ENCODE data around the gene ZNF581. TPM values are rescaled to one million over a fixed set of nuclear protein-coding genes. Genes with fewer than 3 reads are reported as not detected.

The ZNF581 gene
- total RNA-seq, 1 experiment from 2014 or later, result 37.1 TPM

DNA sequence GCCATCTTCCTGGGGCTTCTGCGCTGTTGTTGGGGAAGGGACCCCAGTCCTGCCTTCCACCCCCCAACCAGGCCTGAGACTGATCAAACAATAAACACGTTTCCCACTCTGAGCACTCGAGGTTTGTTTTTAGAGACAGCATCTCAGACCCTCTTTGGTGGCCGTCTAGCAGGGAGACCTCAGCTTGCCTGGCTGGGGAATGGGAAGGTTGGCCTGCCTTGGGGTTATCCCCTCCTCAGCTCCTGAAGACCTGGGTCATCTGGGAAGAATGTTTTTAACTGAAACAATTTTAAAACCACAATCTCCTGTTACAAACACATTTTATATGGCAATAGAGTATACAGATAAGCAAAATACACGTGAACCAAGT lies 2.0 kb downstream of the ZNF581 start:
- H3K36me3 ChIP-seq (ENCODE audit: insufficient read depth, low read length, poor library complexity, severe bottlenecking), result peaks cover 14% of the 10 kb centered on the region
- DNase-seq (ENCODE audit: low spot score), result no peak
- no peaks in the 10 kb centered on the region for H3K9me3 ChIP-seq (ENCODE audit: low read depth, low read length, poor library complexity, severe bottlenecking)
- ChIA-PET POLR2A (ENCODE audit: low non-redundant PET) (no interaction called here), CTCF (no interaction called here)
- no peak overlapping the region for H3K27ac ChIP-seq (ENCODE audit: low read depth, low read length, poor library complexity, severe bottlenecking)
- no peak overlapping the region for H3K4me3 ChIP-seq (ENCODE audit: low read depth, low read length, poor library complexity, severe bottlenecking)
- intact Hi-C loops (cut with micrococcal nuclease; ENCODE audit: unreplicated experiment), result no loop called here
- no peaks in the 10 kb centered on the region for H3K27me3 ChIP-seq (replicated peaks; ENCODE audit: insufficient read depth, low read depth, low read length, poor library complexity)
- BruUV-seq (replicated peaks), result TSS peak; percentile 24
- TF ChIP-seq, protein P1, sequence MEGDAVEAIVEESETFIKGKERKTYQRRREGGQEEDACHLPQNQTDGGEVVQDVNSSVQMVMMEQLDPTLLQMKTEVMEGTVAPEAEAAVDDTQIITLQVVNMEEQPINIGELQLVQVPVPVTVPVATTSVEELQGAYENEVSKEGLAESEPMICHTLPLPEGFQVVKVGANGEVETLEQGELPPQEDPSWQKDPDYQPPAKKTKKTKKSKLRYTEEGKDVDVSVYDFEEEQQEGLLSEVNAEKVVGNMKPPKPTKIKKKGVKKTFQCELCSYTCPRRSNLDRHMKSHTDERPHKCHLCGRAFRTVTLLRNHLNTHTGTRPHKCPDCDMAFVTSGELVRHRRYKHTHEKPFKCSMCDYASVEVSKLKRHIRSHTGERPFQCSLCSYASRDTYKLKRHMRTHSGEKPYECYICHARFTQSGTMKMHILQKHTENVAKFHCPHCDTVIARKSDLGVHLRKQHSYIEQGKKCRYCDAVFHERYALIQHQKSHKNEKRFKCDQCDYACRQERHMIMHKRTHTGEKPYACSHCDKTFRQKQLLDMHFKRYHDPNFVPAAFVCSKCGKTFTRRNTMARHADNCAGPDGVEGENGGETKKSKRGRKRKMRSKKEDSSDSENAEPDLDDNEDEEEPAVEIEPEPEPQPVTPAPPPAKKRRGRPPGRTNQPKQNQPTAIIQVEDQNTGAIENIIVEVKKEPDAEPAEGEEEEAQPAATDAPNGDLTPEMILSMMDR (conservative IDR thresholded peaks at IDR 0.05; ENCODE audit: low read depth, low read length), result no peak
- TF ChIP-seq EZH2 (IDR thresholded peaks at IDR 0.05; ENCODE audit: borderline replicate concordance, low read depth, low read length, poor library complexity, severe bottlenecking), result no peak
- peaks cover 33% of the 10 kb centered on the region for H3K4me1 ChIP-seq (ENCODE audit: insufficient read depth, low read length, poor library complexity, severe bottlenecking)

DNA sequence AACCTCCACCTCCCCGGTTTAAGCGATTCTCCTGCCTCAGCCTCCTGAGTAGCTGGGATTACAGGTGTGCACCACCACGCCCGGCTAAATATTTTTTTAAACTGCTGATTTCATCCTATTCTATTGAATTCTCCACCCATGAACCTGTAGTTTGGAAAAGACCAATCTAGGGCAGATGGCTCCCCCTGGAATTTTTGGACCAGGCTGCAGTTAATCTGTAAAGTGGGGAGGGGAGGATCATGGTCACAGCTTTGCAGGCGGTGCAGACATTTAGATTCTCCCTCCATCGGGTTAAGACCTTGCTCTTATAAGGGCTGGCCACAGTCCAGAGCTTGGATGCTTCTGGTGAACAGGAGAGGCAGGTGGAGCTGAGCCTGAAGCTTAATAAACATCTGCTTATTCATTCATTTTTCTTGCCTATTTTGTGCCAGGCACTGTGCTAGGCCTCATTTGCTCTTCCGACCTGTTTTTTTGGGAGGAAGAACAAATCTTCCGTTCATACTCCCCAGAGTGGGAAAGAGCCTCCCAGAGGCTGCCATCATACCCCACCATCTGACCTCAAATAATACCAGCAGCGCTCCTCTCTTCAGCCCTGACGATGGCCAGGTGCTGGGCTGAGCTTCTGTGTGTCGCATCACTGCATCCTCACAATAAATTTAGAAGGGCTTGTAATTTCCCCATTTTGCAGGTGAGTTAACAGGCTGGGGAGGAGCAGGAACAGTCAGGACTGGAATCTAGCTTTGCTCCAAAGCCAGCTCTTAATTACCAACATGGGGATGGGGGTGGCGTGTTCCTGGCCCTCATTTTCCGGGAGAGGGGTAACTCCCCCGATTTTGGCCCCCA lies 3.7 kb downstream of the ZNF581 start:
- no peak for DNase-seq (ENCODE audit: low spot score)
- Histone ChIP-seq H3K9me3 (ENCODE audit: low read depth, low read length, poor library complexity, severe bottlenecking) (no peaks in the 10 kb centered on the region), H3K4me3 (ENCODE audit: low read depth, low read length, poor library complexity, severe bottlenecking) (peak overlapping the region; percentile 93), H3K36me3 (ENCODE audit: insufficient read depth, low read length, poor library complexity, severe bottlenecking) (peaks cover 23% of the 10 kb centered on the region), H3K27me3 (replicated peaks; ENCODE audit: insufficient read depth, low read depth, low read length, poor library complexity) (no peaks in the 10 kb centered on the region), H3K27ac (ENCODE audit: low read depth, low read length, poor library complexity, severe bottlenecking) (peak overlapping the region; percentile 98), H3K4me1 (ENCODE audit: insufficient read depth, low read length, poor library complexity, severe bottlenecking) (peaks cover 32% of the 10 kb centered on the region)
- intact Hi-C loops (cut with micrococcal nuclease; ENCODE audit: unreplicated experiment), result no loop called here
- no peak for TF ChIP-seq EZH2 (IDR thresholded peaks at IDR 0.05; ENCODE audit: borderline replicate concordance, low read depth, low read length, poor library complexity, severe bottlenecking)
- TF ChIP-seq, protein P1 (conservative IDR thresholded peaks at IDR 0.05; ENCODE audit: low read depth, low read length), result no peak
- ChIA-PET CTCF (interaction anchor here (0.8 to 1.0 kb wide), 2 partner anchors 14 to 23 kb away, joined by 3 read pairs; partner anchors contain the start of gene ZNF784), POLR2A (ENCODE audit: low non-redundant PET) (no interaction called here)
- no TSS peak for BruUV-seq (replicated peaks)

DNA sequence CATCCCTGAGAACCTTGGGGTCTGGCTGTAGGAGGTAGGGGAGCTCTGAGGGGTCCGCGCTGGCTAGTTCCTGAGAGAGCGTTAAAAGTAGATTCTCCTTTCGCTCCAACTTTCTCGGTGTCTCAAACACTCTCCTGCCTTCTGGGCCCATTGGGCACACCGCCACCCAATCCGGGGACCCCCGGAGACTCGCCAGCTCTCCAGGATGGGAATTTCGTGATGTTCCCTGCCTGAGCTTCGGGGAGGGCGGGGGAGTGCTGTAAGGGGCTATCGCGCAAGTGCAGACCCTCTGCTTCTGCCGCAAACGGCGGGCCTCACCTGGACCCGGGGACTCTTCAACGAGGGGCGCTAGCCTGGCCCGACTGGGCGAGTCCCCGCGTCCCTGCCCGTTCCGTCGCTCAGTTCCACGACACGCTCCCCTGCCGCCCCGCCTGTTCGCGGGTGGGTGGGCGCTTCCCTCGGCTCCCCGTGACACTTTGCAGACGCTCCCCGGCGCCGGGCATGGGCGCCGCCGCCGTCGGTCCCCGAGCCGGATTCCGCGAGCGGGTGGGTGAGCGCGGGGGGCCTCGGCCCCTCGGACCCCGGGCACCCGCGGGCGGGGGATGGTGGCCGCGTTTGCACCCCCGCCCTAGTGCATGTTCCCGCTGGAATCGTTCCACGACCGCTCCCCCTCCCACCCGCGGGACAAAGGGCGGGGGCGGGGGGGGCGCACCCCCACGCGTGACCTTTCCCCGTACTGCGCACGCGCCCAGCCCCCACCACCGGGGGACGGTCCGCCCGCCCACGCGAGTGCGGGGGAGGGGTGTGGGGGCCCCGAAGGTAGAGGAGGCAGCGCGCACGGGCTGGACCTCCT lies 4.5 kb downstream of the ZNF581 start, which contains the start of gene CCDC106:
TSS of gene CCDC106 (plus strand) at position 481 of the 853 bp plus-strand sequence. CDS start 835 bp downstream, outside the sequence.
- TF ChIP-seq EZH2 (IDR thresholded peaks at IDR 0.05; ENCODE audit: borderline replicate concordance, low read depth, low read length, poor library complexity, severe bottlenecking), result no peak
- peak within 1 kb of the TSS; percentile 98 for H3K27ac ChIP-seq (ENCODE audit: low read depth, low read length, poor library complexity, severe bottlenecking)
- H3K4me3 ChIP-seq (ENCODE audit: low read depth, low read length, poor library complexity, severe bottlenecking), result peak within 1 kb of the TSS; percentile 93
- ChIA-PET CTCF (no interaction called here), POLR2A (ENCODE audit: low non-redundant PET) (interaction anchor here (0.6 kb wide), 1 partner anchor 171 kb away, joined by 3 read pairs; no protein-coding TSS in a partner anchor)
- intact Hi-C loops (cut with micrococcal nuclease; ENCODE audit: unreplicated experiment), result no loop called here
- H3K27me3 ChIP-seq (replicated peaks; ENCODE audit: insufficient read depth, low read depth, low read length, poor library complexity), result no peaks in the 10 kb centered on the region
- H3K9me3 ChIP-seq (ENCODE audit: low read depth, low read length, poor library complexity, severe bottlenecking), result no peaks in the 10 kb centered on the region
- H3K36me3 ChIP-seq (ENCODE audit: insufficient read depth, low read length, poor library complexity, severe bottlenecking), result peaks cover 27% of the 10 kb centered on the region
- BruUV-seq (replicated peaks), result no TSS peak
- peak; percentile 92 for DNase-seq (ENCODE audit: low spot score)
- H3K4me1 ChIP-seq (ENCODE audit: insufficient read depth, low read length, poor library complexity, severe bottlenecking), result peaks cover 28% of the 10 kb centered on the region
